ENCODE data around the gene OR4C6.

The OR4C6 gene

GRCh38 chr11:55658031-55658573, 3.9 kb upstream of the OR4C6 start:
- Mint-ChIP-seq H3K27ac (no peak overlapping the region), H3K27me3 (ENCODE audit: low read depth) (no peaks in the 10 kb centered on the region), H3K9me3 (peaks cover 8% of the 10 kb centered on the region), H3K36me3 (ENCODE audit: low read depth) (no peaks in the 10 kb centered on the region), H3K4me3 (no peak overlapping the region), H3K4me1 (no peaks in the 10 kb centered on the region)
- no peak for TF ChIP-seq CTCF (IDR thresholded peaks at IDR 0.05; ENCODE audit: unreplicated experiment in 3 of 3)

- H3K36me3 Mint-ChIP-seq (ENCODE audit: low read depth) = no peaks in the 10 kb centered on the region
- H3K27ac Mint-ChIP-seq = no peak overlapping the region
- TF ChIP-seq CTCF (IDR thresholded peaks at IDR 0.05; ENCODE audit: unreplicated experiment in 3 of 3) = no peak
- peaks cover 9% of the 10 kb centered on the region for H3K9me3 Mint-ChIP-seq
- H3K4me1 Mint-ChIP-seq = no peaks in the 10 kb centered on the region
- no peaks in the 10 kb centered on the region for H3K27me3 Mint-ChIP-seq (ENCODE audit: low read depth)
- H3K4me3 Mint-ChIP-seq = no peak overlapping the region
Observed at GRCh38 chr11:55658608-55659007, 3.4 kb upstream of the OR4C6 start.

- Mint-ChIP-seq H3K4me3 (no peak overlapping the region), H3K27me3 (ENCODE audit: low read depth) (no peaks in the 10 kb centered on the region), H3K27ac (no peak overlapping the region), H3K4me1 (no peaks in the 10 kb centered on the region), H3K36me3 (ENCODE audit: low read depth) (no peaks in the 10 kb centered on the region), H3K9me3 (peaks cover 7% of the 10 kb centered on the region)
- TF ChIP-seq CTCF (IDR thresholded peaks at IDR 0.05; ENCODE audit: unreplicated experiment in 3 of 3) = no peak
Observed at GRCh38 chr11:55669376-55669775, 7.4 kb downstream of the OR4C6 start.

GRCh38 chr11:55673860-55674259, 11.9 kb downstream of the OR4C6 start:
- H3K9me3 Mint-ChIP-seq = no peaks in the 10 kb centered on the region
- no peak overlapping the region for H3K27ac Mint-ChIP-seq
- no peak overlapping the region for H3K4me3 Mint-ChIP-seq
- no peaks in the 10 kb centered on the region for H3K4me1 Mint-ChIP-seq
- H3K27me3 Mint-ChIP-seq (ENCODE audit: low read depth) = no peaks in the 10 kb centered on the region
- no peaks in the 10 kb centered on the region for H3K36me3 Mint-ChIP-seq (ENCODE audit: low read depth)
- TF ChIP-seq CTCF (IDR thresholded peaks at IDR 0.05; ENCODE audit: unreplicated experiment in 3 of 3) = no peak

- Mint-ChIP-seq H3K27me3 (ENCODE audit: low read depth) (no peaks in the 10 kb centered on the region), H3K36me3 (ENCODE audit: low read depth) (no peaks in the 10 kb centered on the region), H3K9me3 (peaks cover 28% of the 10 kb centered on the region), H3K27ac (no peak overlapping the region), H3K4me1 (no peaks in the 10 kb centered on the region), H3K4me3 (no peak overlapping the region)
- no peak for TF ChIP-seq CTCF (IDR thresholded peaks at IDR 0.05; ENCODE audit: unreplicated experiment in 3 of 3)
Observed at GRCh38 chr11:55697817-55698216, 35.8 kb downstream of the OR4C6 start.

GRCh38 chr11:55701429-55701828, 39.4 kb downstream of the OR4C6 start:
- no peaks in the 10 kb centered on the region for H3K27me3 Mint-ChIP-seq (ENCODE audit: low read depth)
- no peak overlapping the region for H3K27ac Mint-ChIP-seq
- no peaks in the 10 kb centered on the region for H3K4me1 Mint-ChIP-seq
- no peak for TF ChIP-seq CTCF (IDR thresholded peaks at IDR 0.05; ENCODE audit: unreplicated experiment in 3 of 3)
- H3K36me3 Mint-ChIP-seq (ENCODE audit: low read depth) = no peaks in the 10 kb centered on the region
- no peak overlapping the region for H3K4me3 Mint-ChIP-seq
- H3K9me3 Mint-ChIP-seq = peaks cover 27% of the 10 kb centered on the region
